OCI-LY7 (cell line): ENCODE results near the gene UBE2H. TPM values are rescaled to one million over a fixed set of nuclear protein-coding genes. Genes with fewer than 3 reads are reported as not detected.

ENCODE experiments used
- BruUV-seq: library from RNA; stranded (reverse); fragments of 400-500 nt; replicated peaks from 2 replicates; lab custom pipeline; 2021; lab: Mats Ljungman, UMichigan
- CTCF ChIA-PET: fragments of 300-600 bp; sonication (Branson Sonifier 250); formaldehyde crosslinking; loops from one replicate; lab custom pipeline; 2022; ENCODE audit warnings: antibody characterized with exemption; ENCODE audit not compliant: unreplicated experiment; lab: Charles Lee
- POLR2A ChIA-PET: fragments of 300-600 bp; sonication (Branson Sonifier 250); formaldehyde crosslinking; loops from one replicate; lab custom pipeline; 2022; ENCODE audit warnings: antibody characterized with exemption; lab: Charles Lee
- DNase-seq: peaks from one replicate; pipeline ENCODE4 v3.0.0-alpha.2; 2015; ENCODE audit warnings: low spot score
- H2AFZ ChIP-seq: fragments of 200-600 bp; sonication (generic), shearing (Covaris generic); 2 replicates; pipeline ENCODE4 v1.6.1; 2014; ENCODE audit warnings: mild to moderate bottlenecking, antibody characterized with exemption, low read length, moderate library complexity
- H3K27ac ChIP-seq: fragments of 200-600 bp; sonication (generic); 2 replicates; pipeline ENCODE4 v1.5.1; 2014; ENCODE audit warnings: mixed run types, low read depth, mild to moderate bottlenecking, moderate library complexity, low read length, inconsistent platforms; ENCODE audit not compliant: poor library complexity, severe bottlenecking
- H3K36me3 ChIP-seq: fragments of 200-600 bp; sonication (generic); 2 replicates; pipeline ENCODE4 v1.6.1; 2014; ENCODE audit warnings: mild to moderate bottlenecking, antibody characterized with exemption, low read length, moderate library complexity, mixed read lengths; ENCODE audit not compliant: insufficient read depth
- H3K4me1 ChIP-seq: fragments of 200-600 bp; sonication (generic); 2 replicates; pipeline ENCODE4 v1.5.1; 2014; ENCODE audit warnings: mild to moderate bottlenecking, low read length; ENCODE audit not compliant: insufficient read depth, poor library complexity, severe bottlenecking
- H3K4me2 ChIP-seq: fragments of 200-600 bp; sonication (generic); 2 replicates; pipeline ENCODE4 v1.6.1; 2014; ENCODE audit warnings: mild to moderate bottlenecking, low read length
- H3K4me3 ChIP-seq: fragments of 200-600 bp; sonication (generic); 2 replicates; pipeline ENCODE4 v1.5.1; 2014; ENCODE audit warnings: mild to moderate bottlenecking, low read depth, low read length; ENCODE audit not compliant: poor library complexity, severe bottlenecking
- H3K79me2 ChIP-seq: fragments of 200-600 bp; sonication (generic); 2 replicates; pipeline ENCODE4 v1.6.1; 2016; ENCODE audit warnings: low read depth, mild to moderate bottlenecking, low read length, moderate library complexity, mixed read lengths; ENCODE audit not compliant: insufficient read depth
- H3K9me2 ChIP-seq: fragments of 200-600 bp; sonication (generic); 2 replicates; pipeline ENCODE4 v1.6.1; 2016; ENCODE audit warnings: mild to moderate bottlenecking, low read length, mixed read lengths; ENCODE audit not compliant: insufficient read depth
- H3K9me3 ChIP-seq: fragments of 200-600 bp; sonication (generic); 2 replicates; pipeline ENCODE4 v1.6.1; 2014; ENCODE audit warnings: mild to moderate bottlenecking, mixed run types, low read length, mixed read lengths
- H4K20me1 ChIP-seq: fragments of 200-600 bp; sonication (generic); 2 replicates; pipeline ENCODE4 v1.6.1; 2014; ENCODE audit warnings: mild to moderate bottlenecking, antibody characterized with exemption, low read length, moderate library complexity, mixed read lengths; ENCODE audit not compliant: insufficient read depth
- EZH2phosphoT487 ChIP-seq: fragments of 200-600 bp; sonication (generic); IDR thresholded peaks from 2 replicates; pipeline ENCODE4 v1.6.1; 2018; ENCODE audit warnings: low read depth, borderline replicate concordance, mild to moderate bottlenecking, mixed run types, antibody characterized with exemption, low read length, moderate library complexity, mixed read lengths
- intact Hi-C: fragments of 100-400 bp; cut with micrococcal nuclease; formaldehyde crosslinking; loops from one replicate; pipeline ENCODE4 v1.10.0; 2022; ENCODE audit not compliant: unreplicated experiment
- small RNA-seq: library from RNA; depleted of rRNA; stranded (forward); fragments of <200 nt; gene quantifications from one replicate; pipeline ENCODE3, GENCODE V24; 2014
- total RNA-seq, 2 experiments: library from RNA; depleted of rRNA in 1 of 2; stranded (reverse); fragments of >200 nt in 1 of 2; shearing (Covaris generic) in 1 of 2; gene quantifications; 2 replicates each; pipeline ENCODE4 v1.2.3, GENCODE V29; 2014 to 2022
- TF ChIP-seq, protein P1 (sequence below): fragments of 200-600 bp; sonication (generic); conservative IDR thresholded peaks from 2 replicates; pipeline ENCODE4 v1.5.1; 2014; ENCODE audit warnings: mild to moderate bottlenecking, antibody characterized with exemption, low read length, moderate library complexity, mixed read lengths

Gene UBE2H
- total RNA-seq, 2 experiments from 2014 or later, result 12.7 to 35.3 TPM

- BruUV-seq, result no TSS peak
- Histone ChIP-seq H4K20me1 (no peaks in the 10 kb centered on the region), H3K4me1 (peaks cover 24% of the 10 kb centered on the region), H3K27ac (no peak overlapping the region), H2AFZ (no peak overlapping the region), H3K4me2 (peak overlapping the region; percentile 84; the same call in 1 of the 2 replicates), H3K4me3 (no peak overlapping the region), H3K79me2 (no peaks in the 10 kb centered on the region), H3K36me3 (no peaks in the 10 kb centered on the region), H3K9me2 (no peaks in the 10 kb centered on the region), H3K9me3 (no peaks in the 10 kb centered on the region)
- POLR2A ChIA-PET, result no interaction called here
- intact Hi-C loops, result no loop called here
- CTCF ChIA-PET, result no interaction called here
- DNase-seq, result no peak
- no peak for TF ChIP-seq EZH2phosphoT487
These were observed 170.6 kb downstream of the UBE2H start for GRCh38 chr7:129781928-129782817.

- peak; percentile 11 for DNase-seq
- Histone ChIP-seq H3K36me3 (no peaks in the 10 kb centered on the region), H2AFZ (no peak overlapping the region), H3K9me3 (no peaks in the 10 kb centered on the region), H4K20me1 (no peaks in the 10 kb centered on the region), H3K27ac (no peak overlapping the region), H3K4me2 (peak overlapping the region; percentile 84), H3K4me1 (peaks cover 24% of the 10 kb centered on the region), H3K9me2 (no peaks in the 10 kb centered on the region), H3K79me2 (no peaks in the 10 kb centered on the region), H3K4me3 (peak overlapping the region; percentile 69)
- BruUV-seq, result no TSS peak
- POLR2A ChIA-PET, result interaction anchor here (0.6 kb wide), 1 partner anchor 1438 kb away, joined by 4 read pairs; the partner anchor contains the start of gene RBM28
- no peak for TF ChIP-seq EZH2phosphoT487
- TF ChIP-seq, protein P1, sequence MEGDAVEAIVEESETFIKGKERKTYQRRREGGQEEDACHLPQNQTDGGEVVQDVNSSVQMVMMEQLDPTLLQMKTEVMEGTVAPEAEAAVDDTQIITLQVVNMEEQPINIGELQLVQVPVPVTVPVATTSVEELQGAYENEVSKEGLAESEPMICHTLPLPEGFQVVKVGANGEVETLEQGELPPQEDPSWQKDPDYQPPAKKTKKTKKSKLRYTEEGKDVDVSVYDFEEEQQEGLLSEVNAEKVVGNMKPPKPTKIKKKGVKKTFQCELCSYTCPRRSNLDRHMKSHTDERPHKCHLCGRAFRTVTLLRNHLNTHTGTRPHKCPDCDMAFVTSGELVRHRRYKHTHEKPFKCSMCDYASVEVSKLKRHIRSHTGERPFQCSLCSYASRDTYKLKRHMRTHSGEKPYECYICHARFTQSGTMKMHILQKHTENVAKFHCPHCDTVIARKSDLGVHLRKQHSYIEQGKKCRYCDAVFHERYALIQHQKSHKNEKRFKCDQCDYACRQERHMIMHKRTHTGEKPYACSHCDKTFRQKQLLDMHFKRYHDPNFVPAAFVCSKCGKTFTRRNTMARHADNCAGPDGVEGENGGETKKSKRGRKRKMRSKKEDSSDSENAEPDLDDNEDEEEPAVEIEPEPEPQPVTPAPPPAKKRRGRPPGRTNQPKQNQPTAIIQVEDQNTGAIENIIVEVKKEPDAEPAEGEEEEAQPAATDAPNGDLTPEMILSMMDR, result no peak
- intact Hi-C loops, result no loop called here
- CTCF ChIA-PET, result no interaction called here
These were observed 171.5 kb downstream of the UBE2H start for GRCh38 chr7:129780974-129781927.

Small RNA genes within 50 kb of the gene (small RNA-seq; reads per million reads assigned to genes)
- gene RF00019, result not detected

Other genes with a start within 250 kb of the UBE2H start
- 20.3 and 27.5 TPM in 2 replicates for gene ZC3HC1, start 98.4 kb upstream of the UBE2H start, total RNA-seq (2014; rRNA removed; shearing (Covaris generic))
- 24.2 and 32.5 TPM in 2 replicates for gene ZC3HC1, start 98.4 kb upstream of the UBE2H start, total RNA-seq (2022)
- gene KLHDC10, start 117.6 kb upstream of the UBE2H start, total RNA-seq (2014; rRNA removed; shearing (Covaris generic)), result 15.9 and 24.1 TPM in 2 replicates
- 16.7 and 21.2 TPM in 2 replicates for gene KLHDC10, start 117.6 kb upstream of the UBE2H start, total RNA-seq (2022)